Immature natural killer cell (primary cell): ENCODE results near the gene DPH2. TPM values are rescaled to one million over a fixed set of nuclear protein-coding genes. Genes with fewer than 3 reads are reported as not detected.

Source experiments
- DNase-seq, 3 donors: peaks; one replicate each; pipeline ENCODE4 v3.0.0; 2022; ENCODE audit warnings: mixed read lengths in 1 of 3
- H3K27ac Mint-ChIP-seq, 6 donors: one replicate each; pipeline ENCODE4 v1.8.0; 2020; ENCODE audit warnings: mixed read lengths in 6 of 6, mild to moderate bottlenecking in 5 of 6, inconsistent platforms in 4 of 6, moderate library complexity in 3 of 6
- H3K27me3 Mint-ChIP-seq, 3 donors: one replicate each; pipeline ENCODE4 v1.8.0; 2020 to 2021; ENCODE audit warnings: low read depth in 3 of 3, mild to moderate bottlenecking in 3 of 3, mixed read lengths in 3 of 3, moderate library complexity in 3 of 3, inconsistent platforms in 1 of 3
- H3K36me3 Mint-ChIP-seq, 3 donors: one replicate each; pipeline ENCODE4 v1.8.0; 2020; ENCODE audit warnings: mixed read lengths in 3 of 3, inconsistent platforms in 2 of 3, mild to moderate bottlenecking in 2 of 3
- H3K4me1 Mint-ChIP-seq, 2 donors: one replicate each; pipeline ENCODE4 v1.8.0; 2020; ENCODE audit warnings: inconsistent platforms in 2 of 2, mild to moderate bottlenecking in 2 of 2, mixed read lengths in 2 of 2, moderate library complexity in 1 of 2
- H3K4me3 Mint-ChIP-seq, 5 donors: one replicate each; pipeline ENCODE4 v1.8.0; 2020; ENCODE audit warnings: mild to moderate bottlenecking in 5 of 5, mixed read lengths in 5 of 5, inconsistent platforms in 3 of 5, moderate library complexity in 3 of 5
- H3K9me3 Mint-ChIP-seq, 6 donors: one replicate each; pipeline ENCODE4 v1.8.0; 2020; ENCODE audit warnings: mild to moderate bottlenecking in 6 of 6, mixed read lengths in 6 of 6, inconsistent platforms in 4 of 6, moderate library complexity in 3 of 6
- polyA plus RNA-seq, 3 donors: library from polyadenylated mRNA; unstranded; fragments of 300-500 nt; fragmentation: Illumina TruSeq; gene quantifications; one replicate each; pipeline ENCODE4 v1.2.3, GENCODE V29; 2021

Gene DPH2
- polyA plus RNA-seq, 3 donors from 2014 or later = 20.0 to 29.0 (median 21.4) TPM

DNA sequence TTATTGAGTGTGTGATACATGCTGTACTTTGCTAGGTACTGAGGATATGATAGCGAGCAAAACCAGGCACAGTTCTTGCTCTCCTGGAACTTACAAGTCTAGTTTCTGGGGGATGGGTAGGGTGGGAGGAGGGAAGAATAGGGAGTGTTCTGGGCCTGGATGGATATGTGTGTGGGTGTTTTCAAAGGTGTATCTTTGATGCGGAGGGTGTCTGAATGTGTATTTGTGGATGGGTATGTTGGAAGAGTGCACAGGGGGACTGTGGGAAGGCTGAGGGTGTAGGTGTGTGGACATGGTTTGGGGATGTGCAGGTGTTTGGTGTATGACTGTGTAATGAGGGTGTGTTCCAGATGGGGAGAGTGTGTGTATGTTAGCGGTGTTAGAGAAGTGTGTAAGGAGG, 4.5 kb upstream of the DPH2 start:
- no peak overlapping the region for H3K4me3 Mint-ChIP-seq
- no peak overlapping the region for H3K27ac Mint-ChIP-seq
- H3K4me1 Mint-ChIP-seq = peaks cover 12% of the 10 kb centered on the region in 2 donors
- H3K27me3 Mint-ChIP-seq = peaks cover 0 to 1% (median 0%) of the 10 kb centered on the region in 3 donors
- no peak for DNase-seq
- H3K36me3 Mint-ChIP-seq = peaks cover 9 to 12% (median 9%) of the 10 kb centered on the region in 3 donors
- no peaks in the 10 kb centered on the region for H3K9me3 Mint-ChIP-seq

DNA sequence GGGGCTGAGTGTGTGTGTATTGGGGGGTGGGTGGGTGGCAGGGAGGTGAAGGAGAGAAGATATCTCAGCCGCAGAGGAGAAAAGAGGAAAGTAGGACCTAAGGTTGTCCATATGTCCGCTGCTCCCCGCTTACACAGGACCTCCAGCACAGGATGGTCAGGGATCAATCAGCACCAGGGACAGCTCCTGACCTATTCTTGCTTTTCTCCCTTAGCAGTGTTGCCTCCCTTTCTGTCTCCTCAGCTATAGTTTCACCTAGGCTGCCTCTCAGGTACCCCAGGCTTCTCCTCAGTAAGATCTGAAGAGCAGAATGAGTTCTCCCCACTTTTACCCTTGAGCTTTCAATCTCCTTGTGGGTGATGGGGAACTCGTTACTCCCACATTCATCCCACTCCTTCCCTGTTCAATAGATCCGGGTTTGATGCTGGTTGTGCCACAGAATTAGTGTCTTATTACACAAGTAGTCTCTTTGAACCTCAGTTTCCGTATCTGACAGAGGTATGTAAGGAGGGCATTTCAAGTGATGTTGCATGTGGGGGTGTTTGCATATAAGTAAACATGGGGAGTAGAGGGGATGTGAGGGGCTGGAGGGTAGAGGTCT, 1.4 kb upstream of the DPH2 start:
- DNase-seq = peak in 1 of 3 donors; percentile 17
- H3K27ac Mint-ChIP-seq = no peak overlapping the region
- peaks cover 0 to 3% (median 0%) of the 10 kb centered on the region in 3 donors for H3K27me3 Mint-ChIP-seq
- H3K4me3 Mint-ChIP-seq = no peak overlapping the region
- H3K9me3 Mint-ChIP-seq = no peaks in the 10 kb centered on the region
- H3K36me3 Mint-ChIP-seq = peaks cover 0 to 3% (median 0%) of the 10 kb centered on the region in 3 donors
- H3K4me1 Mint-ChIP-seq = peaks cover 24% of the 10 kb centered on the region in 2 donors

DNA sequence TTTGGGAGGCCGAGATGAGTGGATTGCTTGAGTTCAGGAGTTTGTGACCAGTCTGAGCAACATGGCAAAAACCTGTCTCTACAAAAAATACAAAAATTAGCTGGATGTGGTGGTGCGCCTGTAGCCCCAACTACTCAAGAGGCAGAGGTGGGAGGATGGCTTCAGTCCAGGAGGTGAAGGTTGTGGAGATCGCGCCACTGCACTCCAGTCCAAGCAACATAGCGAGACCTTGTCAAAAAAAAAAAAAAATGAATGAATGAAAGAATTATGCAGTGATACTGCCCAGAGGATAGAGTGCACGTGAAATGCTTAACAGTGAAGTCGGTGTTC, 429 bp upstream of the DPH2 start:
- H3K4me1 Mint-ChIP-seq = peaks cover 33 to 34% of the 10 kb centered on the region in 2 donors
- peaks cover 0 to 3% (median 0%) of the 10 kb centered on the region in 3 donors for H3K27me3 Mint-ChIP-seq
- DNase-seq = no peak
- H3K4me3 Mint-ChIP-seq = peak overlapping the region; percentile 91 to 94 (median 93)
- peaks cover 0 to under 1% (median 0%) of the 10 kb centered on the region in 6 donors for H3K9me3 Mint-ChIP-seq
- H3K27ac Mint-ChIP-seq = peak overlapping the region in 4 of 6 donors; percentile 49 to 91 (median 80)
- peaks cover 0 to 3% (median 0%) of the 10 kb centered on the region in 3 donors for H3K36me3 Mint-ChIP-seq

DNA sequence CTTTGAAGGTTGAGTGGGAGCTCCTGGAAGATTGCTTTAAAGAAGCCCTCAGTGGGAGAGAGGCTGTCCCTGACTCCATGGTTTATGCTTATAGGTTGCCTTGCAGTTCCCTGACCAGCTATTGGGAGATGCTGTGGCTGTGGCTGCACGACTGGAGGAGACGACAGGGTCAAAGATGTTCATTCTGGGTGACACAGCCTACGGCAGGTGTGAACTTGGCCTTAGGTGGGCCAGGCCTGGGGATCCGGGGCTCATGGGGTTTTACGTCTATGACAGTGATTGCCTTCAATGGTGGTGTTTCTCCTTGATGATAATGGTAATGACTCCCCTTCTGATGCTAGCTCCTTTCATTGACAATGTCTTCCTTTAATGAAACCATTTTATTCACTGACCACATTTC, 692 bp downstream of the DPH2 start:
- Mint-ChIP-seq H3K9me3 (peaks cover 0 to 1% (median 0%) of the 10 kb centered on the region in 6 donors), H3K27me3 (peaks cover 0 to 5% (median 3%) of the 10 kb centered on the region in 3 donors), H3K4me3 (peak overlapping the region; percentile 91 to 94 (median 93)), H3K27ac (peak overlapping the region in 4 of 6 donors; percentile 49 to 84 (median 78)), H3K36me3 (peaks cover 0 to 3% (median 0%) of the 10 kb centered on the region in 3 donors), H3K4me1 (peaks cover 35 to 39% of the 10 kb centered on the region in 2 donors)
- DNase-seq = no peak

DNA sequence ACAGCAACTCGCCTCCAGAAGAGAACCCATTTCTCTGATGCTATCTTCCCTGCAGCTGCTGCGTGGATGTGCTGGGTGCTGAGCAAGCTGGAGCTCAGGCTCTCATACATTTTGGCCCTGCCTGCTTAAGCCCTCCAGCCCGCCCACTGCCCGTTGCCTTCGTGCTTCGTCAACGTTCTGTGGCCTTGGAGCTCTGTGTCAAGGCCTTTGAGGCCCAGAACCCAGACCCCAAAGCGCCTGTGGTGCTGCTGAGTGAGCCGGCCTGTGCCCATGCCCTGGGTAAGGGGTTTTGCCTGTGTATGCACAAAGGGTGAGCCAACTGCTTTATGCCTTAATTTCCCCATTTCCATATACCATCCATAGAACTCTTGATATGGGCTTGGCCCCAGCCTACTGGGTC, 1.1 kb downstream of the DPH2 start:
- H3K4me3 Mint-ChIP-seq = peak overlapping the region; percentile 91 to 94 (median 93)
- peaks cover 0 to 1% (median 0%) of the 10 kb centered on the region in 6 donors for H3K9me3 Mint-ChIP-seq
- peaks cover 39 to 43% of the 10 kb centered on the region in 2 donors for H3K4me1 Mint-ChIP-seq
- peak overlapping the region in 2 of 6 donors; percentile 22 to 49 for H3K27ac Mint-ChIP-seq
- H3K36me3 Mint-ChIP-seq = peaks cover 0 to 3% (median 0%) of the 10 kb centered on the region in 3 donors
- no peak for DNase-seq
- peaks cover 0 to 5% (median 3%) of the 10 kb centered on the region in 3 donors for H3K27me3 Mint-ChIP-seq

DNA sequence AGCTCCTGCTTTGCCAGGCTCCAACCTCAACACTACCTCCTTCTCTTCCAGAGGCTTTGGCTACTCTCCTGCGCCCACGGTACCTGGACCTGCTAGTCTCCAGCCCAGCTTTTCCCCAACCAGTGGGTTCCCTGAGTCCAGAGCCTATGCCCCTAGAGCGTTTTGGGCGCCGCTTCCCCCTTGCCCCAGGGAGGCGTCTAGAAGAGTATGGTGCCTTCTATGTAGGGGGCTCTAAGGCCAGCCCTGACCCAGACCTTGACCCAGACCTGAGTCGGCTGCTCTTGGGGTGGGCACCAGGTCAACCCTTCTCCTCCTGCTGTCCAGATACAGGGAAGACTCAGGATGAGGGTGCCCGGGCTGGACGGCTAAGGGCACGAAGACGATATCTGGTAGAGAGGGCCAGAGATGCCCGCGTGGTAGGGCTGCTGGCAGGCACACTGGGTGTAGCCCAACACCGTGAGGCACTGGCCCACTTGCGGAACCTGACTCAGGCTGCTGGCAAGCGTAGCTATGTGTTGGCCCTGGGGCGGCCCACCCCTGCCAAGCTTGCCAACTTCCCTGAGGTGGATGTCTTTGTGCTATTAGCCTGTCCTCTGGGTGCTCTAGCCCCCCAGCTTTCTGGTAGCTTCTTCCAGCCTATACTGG, 1.6 kb downstream of the DPH2 start:
- peaks cover 45 to 49% of the 10 kb centered on the region in 2 donors for H3K4me1 Mint-ChIP-seq
- DNase-seq = no peak
- H3K36me3 Mint-ChIP-seq = peaks cover 0 to 3% (median 2%) of the 10 kb centered on the region in 3 donors
- peak overlapping the region; percentile 91 to 94 (median 93) for H3K4me3 Mint-ChIP-seq
- H3K9me3 Mint-ChIP-seq = peaks cover 0 to 1% (median 0%) of the 10 kb centered on the region in 6 donors
- peaks cover 0 to 5% (median 3%) of the 10 kb centered on the region in 3 donors for H3K27me3 Mint-ChIP-seq
- H3K27ac Mint-ChIP-seq = no peak overlapping the region

DNA sequence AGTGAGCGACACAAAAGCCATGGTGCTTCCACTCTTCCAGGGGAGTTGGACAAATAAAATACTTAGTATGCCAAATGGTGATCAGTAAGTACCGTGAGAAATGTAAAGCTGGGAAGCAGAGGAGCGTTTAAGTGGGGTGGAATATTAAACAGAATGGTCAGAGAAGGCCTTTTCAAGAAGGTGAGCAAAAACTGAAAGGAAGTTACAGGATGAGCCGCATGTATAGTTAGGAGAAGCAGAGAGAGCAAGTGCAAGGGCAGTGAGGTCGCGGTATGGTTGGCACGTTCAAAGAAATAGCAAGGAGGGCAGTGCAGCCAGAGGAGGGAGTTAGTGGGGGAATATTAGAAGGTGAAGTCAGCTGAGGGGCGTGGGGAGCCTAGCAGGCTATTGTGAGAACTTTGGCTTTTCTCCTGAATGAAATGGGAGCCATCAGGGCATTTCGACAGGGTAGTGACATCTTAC, 4.2 kb downstream of the DPH2 start:
- H3K27ac Mint-ChIP-seq = peak overlapping the region; percentile 81 to 97 (median 91)
- peaks cover 0 to 1% (median 0%) of the 10 kb centered on the region in 6 donors for H3K9me3 Mint-ChIP-seq
- no peak for DNase-seq
- H3K27me3 Mint-ChIP-seq = peaks cover 3 to 5% (median 5%) of the 10 kb centered on the region in 3 donors
- H3K4me3 Mint-ChIP-seq = peak overlapping the region; percentile 87 to 98 (median 93)
- H3K36me3 Mint-ChIP-seq = peaks cover 6 to 24% (median 8%) of the 10 kb centered on the region in 3 donors
- peaks cover 69 to 70% of the 10 kb centered on the region in 2 donors for H3K4me1 Mint-ChIP-seq

DNA sequence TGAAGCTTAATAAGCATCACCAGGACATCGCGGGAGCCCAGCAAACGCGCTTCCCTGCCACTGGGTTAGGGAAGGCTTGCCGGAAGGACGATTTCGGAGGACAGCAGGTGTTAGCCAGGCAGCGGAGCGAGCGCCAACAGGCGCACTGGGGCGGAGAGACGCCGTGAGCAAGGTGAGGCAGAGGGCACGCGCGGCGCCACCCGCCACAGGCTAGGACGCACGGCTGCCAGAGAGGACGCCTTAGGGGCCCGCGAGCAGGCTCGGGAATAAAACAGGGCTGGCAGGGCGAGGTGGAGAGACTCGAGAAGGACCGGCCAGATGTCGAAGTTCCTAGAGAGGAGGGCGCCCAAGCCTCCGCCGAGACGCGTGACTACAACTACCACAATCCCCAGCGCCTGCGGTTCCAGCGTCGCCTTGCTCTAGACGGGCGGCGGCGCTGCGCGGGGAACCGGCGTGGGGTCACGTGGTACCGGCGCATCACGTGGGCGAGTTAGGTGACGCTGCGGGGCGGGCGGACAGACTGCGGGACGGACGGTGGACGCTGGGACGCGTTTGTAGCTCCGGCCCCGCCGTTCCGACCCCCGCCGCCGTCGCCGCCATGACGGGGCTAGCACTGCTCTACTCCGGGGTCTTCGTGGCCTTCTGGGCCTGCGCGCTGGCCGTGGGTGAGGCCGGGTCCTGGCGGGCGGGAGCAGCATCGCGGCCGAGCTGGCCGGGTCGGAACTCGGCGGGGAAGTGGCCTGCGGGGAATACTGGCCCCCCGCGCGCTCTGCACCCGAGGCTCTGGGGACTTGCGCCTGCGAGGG, 4.8 kb downstream of the DPH2 start, which contains the start of gene ATP6V0B:
Gene ATP6V0B (plus strand): TSS at position 518 of the 806 bp plus-strand sequence. CDS start 81 bp downstream, at position 599.
- Mint-ChIP-seq H3K9me3 (peaks cover 0 to 1% (median 0%) of the 10 kb centered on the region in 6 donors), H3K4me1 (peaks cover 64 to 65% of the 10 kb centered on the region in 2 donors), H3K36me3 (peaks cover 6 to 24% (median 8%) of the 10 kb centered on the region in 3 donors), H3K4me3 (peak within 1 kb of the TSS; percentile 87 to 98 (median 93)), H3K27ac (peak within 1 kb of the TSS; percentile 81 to 97 (median 91)), H3K27me3 (peaks cover 3 to 5% (median 5%) of the 10 kb centered on the region in 3 donors)
- peak; percentile 87 to 90 (median 89) for DNase-seq

DNA sequence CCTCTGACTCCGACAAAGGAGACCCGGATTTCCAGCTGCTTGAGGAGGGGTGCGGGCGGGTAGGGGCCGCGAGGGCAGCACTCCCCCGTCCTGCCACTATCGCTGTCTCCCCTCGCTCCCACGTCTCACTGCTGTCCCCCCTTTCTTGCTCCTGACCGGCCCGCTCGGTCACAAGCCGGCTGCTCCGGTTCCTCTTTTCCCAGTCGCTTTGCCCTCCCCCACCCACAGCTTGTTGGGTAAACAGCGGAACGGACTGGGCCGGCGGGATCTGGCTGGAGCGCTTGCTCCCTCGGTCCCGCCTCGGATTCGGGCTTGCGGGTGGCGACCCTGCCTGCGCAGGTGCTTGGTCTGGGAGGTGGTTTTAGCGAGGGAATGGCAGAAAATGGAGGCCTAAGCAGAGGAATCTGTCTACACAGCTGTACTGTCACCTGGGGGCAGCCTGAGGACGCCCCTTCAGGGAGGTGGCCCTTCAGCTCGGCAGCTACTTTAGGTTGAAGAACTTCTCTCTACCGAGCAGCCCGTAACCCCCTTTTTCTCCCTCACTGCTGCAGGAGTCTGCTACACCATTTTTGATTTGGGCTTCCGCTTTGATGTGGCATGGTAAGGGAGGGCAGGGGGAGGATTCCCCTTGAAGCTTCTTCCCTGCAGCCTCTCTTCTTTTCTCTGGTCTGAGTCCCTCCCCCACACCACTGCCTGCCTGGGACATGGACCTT, 5.6 kb downstream of the DPH2 start:
- H3K9me3 Mint-ChIP-seq = peaks cover 0 to 1% (median 0%) of the 10 kb centered on the region in 6 donors
- H3K4me1 Mint-ChIP-seq = peaks cover 56 to 64% of the 10 kb centered on the region in 2 donors
- peaks cover 6 to 24% (median 8%) of the 10 kb centered on the region in 3 donors for H3K36me3 Mint-ChIP-seq
- peak in 1 of 3 donors; percentile 11 for DNase-seq
- H3K27ac Mint-ChIP-seq = peak overlapping the region; percentile 13 to 92 (median 80)
- H3K27me3 Mint-ChIP-seq = peaks cover 5% of the 10 kb centered on the region in 3 donors
- H3K4me3 Mint-ChIP-seq = peak overlapping the region; percentile 87 to 98 (median 93)

DNA sequence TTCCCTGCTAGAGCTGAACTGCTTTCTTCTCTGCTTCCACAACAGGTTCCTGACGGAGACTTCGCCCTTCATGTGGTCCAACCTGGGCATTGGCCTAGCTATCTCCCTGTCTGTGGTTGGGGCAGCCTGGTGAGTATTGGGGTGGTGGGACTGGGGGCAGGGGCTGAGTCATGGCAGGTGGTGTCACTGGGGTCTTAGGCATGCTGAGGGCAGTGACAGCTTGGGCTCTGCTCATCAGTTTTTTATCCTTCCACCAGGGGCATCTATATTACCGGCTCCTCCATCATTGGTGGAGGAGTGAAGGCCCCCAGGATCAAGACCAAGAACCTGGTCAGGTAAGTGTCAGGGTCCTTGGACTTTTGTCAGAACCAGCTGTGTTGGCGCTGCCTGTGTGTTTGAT, 6.2 kb downstream of the DPH2 start:
- Mint-ChIP-seq H3K9me3 (peaks cover 0 to 1% (median 0%) of the 10 kb centered on the region in 6 donors), H3K36me3 (peaks cover 8 to 24% (median 10%) of the 10 kb centered on the region in 3 donors), H3K27ac (peak overlapping the region in 5 of 6 donors; percentile 76 to 92 (median 81)), H3K27me3 (peaks cover 5% of the 10 kb centered on the region in 3 donors), H3K4me3 (peak overlapping the region; percentile 87 to 98 (median 93)), H3K4me1 (peaks cover 50 to 62% of the 10 kb centered on the region in 2 donors)
- no peak for DNase-seq

DNA sequence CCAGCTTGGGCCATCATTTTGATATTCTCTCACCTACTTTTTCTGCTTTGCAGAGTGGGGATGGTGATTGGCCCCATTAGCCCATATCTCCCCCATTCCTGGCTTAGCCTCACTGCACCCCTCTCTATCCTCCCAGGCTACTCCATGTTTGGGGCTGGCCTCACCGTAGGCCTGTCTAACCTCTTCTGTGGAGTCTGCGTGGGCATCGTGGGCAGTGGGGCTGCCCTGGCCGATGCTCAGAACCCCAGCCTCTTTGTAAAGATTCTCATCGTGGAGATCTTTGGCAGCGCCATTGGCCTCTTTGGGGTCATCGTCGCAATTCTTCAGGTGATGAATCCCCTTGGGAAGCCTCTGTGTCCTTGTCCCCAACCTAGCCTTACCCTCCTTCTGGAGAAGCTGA, 7.1 kb downstream of the DPH2 start:
- peak overlapping the region; percentile 28 to 97 (median 87) for H3K4me3 Mint-ChIP-seq
- H3K9me3 Mint-ChIP-seq = peaks cover 0 to 1% (median 0%) of the 10 kb centered on the region in 6 donors
- peaks cover 8 to 24% (median 10%) of the 10 kb centered on the region in 3 donors for H3K36me3 Mint-ChIP-seq
- no peak for DNase-seq
- peak overlapping the region in 2 of 6 donors; percentile 26 to 37 for H3K27ac Mint-ChIP-seq
- H3K27me3 Mint-ChIP-seq = peaks cover 5% of the 10 kb centered on the region in 3 donors
- peaks cover 47 to 59% of the 10 kb centered on the region in 2 donors for H3K4me1 Mint-ChIP-seq

DNA sequence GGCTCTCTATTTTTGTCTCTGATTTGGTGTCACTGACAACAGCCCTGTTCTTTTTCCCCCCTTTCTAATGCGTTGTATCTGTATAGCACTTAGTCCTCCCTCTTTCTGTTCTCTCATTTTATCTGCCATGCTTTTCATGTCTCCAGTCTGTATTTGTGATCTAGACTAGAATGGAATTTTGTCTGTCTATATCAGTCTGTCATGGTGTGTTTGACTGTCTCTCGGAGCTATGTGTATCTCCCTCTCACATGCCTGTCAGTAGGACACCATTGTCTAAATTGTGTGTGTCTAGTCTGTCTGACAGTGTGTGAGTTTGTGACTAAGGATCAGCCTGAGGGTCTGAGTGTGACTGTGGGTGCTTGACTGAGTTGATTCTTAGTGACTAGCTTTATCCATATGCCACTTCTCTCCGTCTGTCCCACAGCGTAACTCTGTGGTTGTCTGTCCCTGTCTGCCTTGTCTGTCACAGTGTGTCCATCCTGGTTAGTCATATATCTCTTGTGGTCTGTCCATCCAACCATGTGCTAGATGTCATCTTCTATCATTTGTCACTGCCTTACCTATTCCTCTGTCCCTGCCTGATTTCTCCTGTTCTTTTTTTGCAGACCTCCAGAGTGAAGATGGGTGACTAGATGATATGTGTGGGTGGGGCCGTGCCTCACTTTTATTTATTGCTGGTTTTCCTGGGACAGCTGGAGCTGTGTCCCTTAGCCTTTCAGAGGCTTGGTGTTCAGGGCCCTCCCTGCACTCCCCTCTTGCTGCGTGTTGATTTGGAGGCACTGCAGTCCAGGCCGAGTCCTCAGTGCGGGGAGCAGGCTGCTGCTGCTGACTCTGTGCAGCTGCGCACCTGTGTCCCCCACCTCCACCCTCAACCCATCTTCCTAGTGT, 7.8 kb downstream of the DPH2 start:
- peak overlapping the region in 2 of 6 donors; percentile 1 to 32 for H3K27ac Mint-ChIP-seq
- peaks cover 8 to 24% (median 10%) of the 10 kb centered on the region in 3 donors for H3K36me3 Mint-ChIP-seq
- peaks cover 47 to 59% of the 10 kb centered on the region in 2 donors for H3K4me1 Mint-ChIP-seq
- peaks cover 0 to 1% (median 0%) of the 10 kb centered on the region in 6 donors for H3K9me3 Mint-ChIP-seq
- DNase-seq = no peak
- peak overlapping the region; percentile 75 to 97 (median 87) for H3K4me3 Mint-ChIP-seq
- H3K27me3 Mint-ChIP-seq = peaks cover 3 to 5% (median 5%) of the 10 kb centered on the region in 3 donors
